ENCODE measurements around the gene MMD2.

Gene MMD2

DNA sequence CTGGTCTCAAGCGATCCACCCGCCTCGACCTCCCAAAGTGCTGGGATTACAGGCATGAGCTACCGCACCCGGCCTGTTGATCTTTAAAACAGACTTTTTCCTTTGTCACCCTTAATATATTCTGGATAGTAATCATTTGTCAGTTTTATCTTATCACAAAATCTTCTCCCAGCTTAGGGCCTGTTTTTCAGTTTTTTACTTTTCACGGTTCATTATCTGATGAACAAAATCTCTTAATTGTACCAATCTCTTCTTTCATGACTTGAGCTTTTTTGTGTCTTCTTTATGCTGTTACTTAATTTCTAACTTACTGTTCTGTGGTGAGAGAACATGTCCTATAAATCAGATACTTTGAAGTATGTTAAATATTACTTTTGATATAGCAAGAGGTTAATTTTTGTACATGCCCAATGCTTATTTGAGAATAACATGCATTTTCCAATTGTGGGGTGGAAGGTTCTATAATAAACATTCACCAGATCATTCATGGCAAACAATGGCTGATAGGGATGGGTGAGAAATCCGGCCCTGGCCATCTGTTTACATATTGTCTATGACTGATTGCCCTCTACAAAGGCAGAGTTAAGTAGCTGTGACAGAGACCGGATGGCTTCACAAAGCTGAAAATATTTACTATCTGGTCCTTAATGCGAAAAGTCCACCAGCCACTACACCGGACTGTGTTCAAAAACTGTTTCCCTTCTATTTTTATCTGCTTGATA lies 102.5 kb downstream of the MMD2 start:
- no peak overlapping the region for H3K27ac Mint-ChIP-seq
- no peak overlapping the region for H3K4me3 Mint-ChIP-seq
- peaks cover 5% of the 10 kb centered on the region for H3K4me1 Mint-ChIP-seq
- H3K9me3 Mint-ChIP-seq = no peaks in the 10 kb centered on the region
- H3K36me3 Mint-ChIP-seq = no peaks in the 10 kb centered on the region
- peaks cover 12% of the 10 kb centered on the region for H3K27me3 Mint-ChIP-seq
- no peak for DNase-seq
- CTCF ChIA-PET = no interaction called here
